ENCODE results near the gene HOOK2.
"Not testable (repeated sequence)": the region's sequence is repeated elsewhere in the genome, so short reads cannot be mapped to it uniquely, and the experiment has no call there.

The HOOK2 gene, protein sequence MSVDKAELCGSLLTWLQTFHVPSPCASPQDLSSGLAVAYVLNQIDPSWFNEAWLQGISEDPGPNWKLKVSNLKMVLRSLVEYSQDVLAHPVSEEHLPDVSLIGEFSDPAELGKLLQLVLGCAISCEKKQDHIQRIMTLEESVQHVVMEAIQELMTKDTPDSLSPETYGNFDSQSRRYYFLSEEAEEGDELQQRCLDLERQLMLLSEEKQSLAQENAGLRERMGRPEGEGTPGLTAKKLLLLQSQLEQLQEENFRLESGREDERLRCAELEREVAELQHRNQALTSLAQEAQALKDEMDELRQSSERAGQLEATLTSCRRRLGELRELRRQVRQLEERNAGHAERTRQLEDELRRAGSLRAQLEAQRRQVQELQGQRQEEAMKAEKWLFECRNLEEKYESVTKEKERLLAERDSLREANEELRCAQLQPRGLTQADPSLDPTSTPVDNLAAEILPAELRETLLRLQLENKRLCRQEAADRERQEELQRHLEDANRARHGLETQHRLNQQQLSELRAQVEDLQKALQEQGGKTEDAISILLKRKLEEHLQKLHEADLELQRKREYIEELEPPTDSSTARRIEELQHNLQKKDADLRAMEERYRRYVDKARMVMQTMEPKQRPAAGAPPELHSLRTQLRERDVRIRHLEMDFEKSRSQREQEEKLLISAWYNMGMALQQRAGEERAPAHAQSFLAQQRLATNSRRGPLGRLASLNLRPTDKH

GRCh38 chr19:12774588-12775555 is at the start of gene HOOK2:
Gene HOOK2, minus strand, starts transcription at chr19:12775552. Its CDS starts 103 bp downstream, at chr19:12775449.
- no peak for DNase-seq (ENCODE audit: low read depth in 2 of 2)

DNA sequence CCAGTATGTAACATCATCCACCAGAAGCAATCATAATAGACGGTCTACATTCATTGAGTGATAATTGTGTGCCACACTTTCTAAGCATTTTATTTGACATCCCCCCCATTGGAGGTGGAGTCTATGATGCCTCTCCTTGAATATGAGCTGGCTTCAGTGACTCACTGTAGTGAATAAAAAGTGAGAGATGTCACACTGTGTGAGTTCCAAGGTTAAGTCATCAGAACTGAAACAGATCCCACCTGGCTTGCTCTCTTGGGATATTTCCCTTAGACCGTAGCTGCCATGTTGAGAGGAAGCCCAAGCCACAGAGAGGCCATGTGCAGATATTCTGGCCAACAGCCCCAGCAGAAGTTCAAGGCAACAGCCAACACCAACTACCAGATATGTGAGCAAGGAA is 46.4 kb upstream of the HOOK2 start:
- no peak for DNase-seq (ENCODE audit: low read depth in 2 of 2)

- DNase-seq (ENCODE audit: low read depth in 2 of 2): not testable (repeated sequence)
Observed at GRCh38 chr19:12817810-12818209, 42.5 kb upstream of the HOOK2 start.

GRCh38 chr19:12817188-12817587 is 41.8 kb upstream of the HOOK2 start:
- not testable (repeated sequence) for DNase-seq (ENCODE audit: low read depth in 2 of 2)

DNA sequence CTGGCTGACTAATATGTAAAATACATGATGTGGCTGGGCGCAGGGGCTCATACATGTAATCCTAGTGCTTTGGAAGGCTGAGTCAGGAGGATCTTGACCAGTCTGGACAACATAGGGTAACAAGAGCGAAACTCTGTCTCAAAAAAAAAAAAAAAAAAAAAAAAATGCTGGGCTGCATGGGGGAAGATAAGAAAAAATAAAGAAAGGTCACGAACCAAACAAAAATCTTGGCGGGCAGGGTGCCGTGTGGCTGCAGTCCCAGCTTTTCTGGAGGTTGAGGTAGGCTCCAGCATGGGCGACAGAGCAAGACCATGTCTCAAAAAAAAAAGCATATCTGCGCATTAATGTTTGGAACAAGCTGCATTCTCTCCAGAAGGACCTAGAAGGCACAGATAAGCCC is 39.7 kb upstream of the HOOK2 start:
- DNase-seq (ENCODE audit: low read depth in 2 of 2): no peak

- DNase-seq (ENCODE audit: low read depth in 2 of 2): peak; percentile 70 to 72
Observed at GRCh38 chr19:12806242-12807081, 31.1 kb upstream of the HOOK2 start, which contains the start of gene RNASEH2A. Gene RNASEH2A, plus strand, starts transcription at chr19:12806584. Its CDS starts 90 bp downstream, at chr19:12806674.

DNA sequence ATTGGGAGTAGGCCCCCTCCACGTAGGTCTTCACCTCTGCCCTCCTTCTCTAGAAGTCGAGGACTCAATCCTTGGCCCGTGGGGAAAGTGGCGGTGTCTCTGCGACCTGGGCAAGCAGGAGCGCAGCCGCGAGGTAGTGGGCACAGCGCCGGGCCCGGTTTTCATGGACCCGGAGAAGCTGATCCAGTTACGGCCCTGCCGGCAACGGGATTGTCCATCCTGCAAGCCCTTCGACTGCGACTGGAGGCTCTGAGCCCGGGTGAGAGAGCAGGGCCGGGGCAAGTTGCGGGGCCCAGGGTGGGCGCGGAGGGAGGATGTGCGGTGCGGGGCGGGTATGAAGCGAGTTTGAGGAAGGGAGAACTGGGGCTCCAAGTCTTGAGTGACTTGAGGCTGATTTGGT is 28.7 kb upstream of the HOOK2 start:
- DNase-seq (ENCODE audit: low read depth in 2 of 2): no peak

GRCh38 chr19:12802267-12803106 is 27.1 kb upstream of the HOOK2 start:
- DNase-seq (ENCODE audit: low read depth in 2 of 2): no peak

GRCh38 chr19:12801466-12802266 is 26.3 kb upstream of the HOOK2 start, which contains the start of the genes PRDX2 and THSD8:
Gene PRDX2, minus strand, starts transcription at chr19:12801800. Its CDS starts 539 bp downstream, at chr19:12801261.
Gene THSD8, plus strand, starts transcription at chr19:12802069. Its CDS starts 3 bp downstream, at chr19:12802072.
- no peak for DNase-seq (ENCODE audit: low read depth in 2 of 2)

- no peak for DNase-seq (ENCODE audit: low read depth in 2 of 2)
Observed at GRCh38 chr19:12800923-12801465, 25.6 kb upstream of the HOOK2 start.

GRCh38 chr19:12800466-12800770 is 25.1 kb upstream of the HOOK2 start:
- no peak for DNase-seq (ENCODE audit: low read depth in 2 of 2)

DNA sequence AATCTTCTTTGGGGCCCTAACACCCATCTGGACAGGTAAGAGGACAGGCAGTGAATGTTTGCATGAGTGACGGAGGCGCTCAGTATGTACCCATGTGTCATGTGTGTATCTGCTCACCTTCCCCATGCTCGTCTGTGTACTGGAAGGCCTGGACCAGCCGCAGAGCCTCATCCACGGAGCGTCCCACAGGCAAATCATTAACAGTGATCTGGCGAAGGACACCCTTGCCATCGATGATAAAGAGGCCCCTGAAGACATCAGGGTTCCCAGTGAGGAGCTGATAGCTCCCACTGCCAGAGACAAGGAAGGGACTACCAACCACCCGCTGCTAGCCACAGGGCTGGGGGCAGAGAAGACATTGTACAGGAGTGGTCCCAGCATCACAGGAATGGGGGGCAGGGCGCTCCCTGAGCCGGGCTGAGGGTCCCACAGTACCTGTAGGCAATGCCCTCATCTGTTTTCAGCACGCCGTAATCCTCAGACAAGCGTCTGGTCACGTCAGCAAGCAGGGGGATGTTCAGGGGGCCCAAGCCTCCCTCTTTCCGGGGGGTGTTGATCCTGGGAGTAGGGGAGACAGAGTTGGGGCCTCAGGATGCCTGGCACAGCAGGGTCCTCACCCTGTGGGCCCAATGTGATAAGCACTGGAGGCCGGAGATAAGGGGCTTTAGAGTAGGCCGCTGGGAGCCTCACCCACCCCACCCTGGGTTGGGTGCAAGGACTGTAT is 24.6 kb upstream of the HOOK2 start:
- no peak for DNase-seq (ENCODE audit: low read depth in 2 of 2)

GRCh38 chr19:12797607-12798006 is 22.3 kb upstream of the HOOK2 start:
- DNase-seq (ENCODE audit: low read depth in 2 of 2): not testable (repeated sequence)

DNA sequence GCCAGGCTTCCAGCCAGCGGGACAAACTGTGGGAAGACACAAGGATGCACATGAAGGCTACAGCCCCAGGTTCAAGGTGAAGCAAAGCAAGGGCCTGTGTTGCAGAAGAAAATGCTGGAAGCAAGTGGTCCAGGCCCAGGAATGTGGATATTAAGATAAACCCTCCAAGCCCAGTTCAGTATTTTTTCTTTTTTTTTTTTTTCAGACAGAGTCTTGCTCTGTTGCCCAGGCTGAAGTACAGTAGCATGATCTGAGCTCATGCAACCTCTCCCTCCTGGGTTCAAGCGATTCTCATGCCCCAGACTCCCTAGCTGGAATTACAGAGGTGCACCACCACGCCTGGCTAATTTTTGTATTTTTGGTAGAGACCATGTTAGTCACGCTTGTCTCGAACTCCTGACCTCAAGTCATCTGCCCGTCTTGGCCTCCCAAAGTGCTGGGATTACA is 21.8 kb upstream of the HOOK2 start:
- no peak for DNase-seq (ENCODE audit: low read depth in 2 of 2)

GRCh38 chr19:12796146-12797071 is 21.1 kb upstream of the HOOK2 start:
- peak in 1 of 2 donors; percentile 58 for DNase-seq (ENCODE audit: low read depth in 2 of 2)

GRCh38 chr19:12794971-12795381 is 19.6 kb upstream of the HOOK2 start:
- no peak for DNase-seq (ENCODE audit: low read depth in 2 of 2)

Data from stimulated activated CD8-positive, alpha-beta memory T cell treated with anti-CD3 and anti-CD28 coated beads, Interleukin-7, amount 100 ng/mL, for 1 hour (primary cell).